H1 (cell line): ENCODE results near the gene ZNF654. TPM values are rescaled to one million over a fixed set of nuclear protein-coding genes. Genes with fewer than 3 reads are reported as not detected.

ENCODE experiments used
- CTCF ChIA-PET: fragments of 300-600 bp; sonication (Branson Sonifier 250); formaldehyde crosslinking; loops from one replicate; lab custom pipeline; 2021; ENCODE audit not compliant: partially characterized antibody; lab: Charles Lee
- POLR2A ChIA-PET: fragments of 300-600 bp; sonication (Branson Sonifier 250); formaldehyde crosslinking; loops from one replicate; lab custom pipeline; 2021; ENCODE audit warnings: inconsistent platforms; ENCODE audit not compliant: partially characterized antibody; lab: Charles Lee
- DNase-seq, 2 experiments: peaks; one replicate each; pipeline versions ENCODE4 v3.0.0 to v3.0.0-alpha.2; 2010 to 2022; ENCODE audit warnings: low spot score in 2 of 2, low read depth in 1 of 2, mixed read lengths in 1 of 2
- FAIRE-seq: peaks from 2 replicates; lab custom pipeline; 2011; peaks lifted over from hg19 to GRCh38; lab: Jason Lieb, UNC
- H2AFZ ChIP-seq: 2 replicates; pipeline ENCODE4 v1.8.1; 2012; ENCODE audit warnings: low read length, inconsistent platforms
- H2AK5ac ChIP-seq: 2 replicates; pipeline ENCODE4 v1.6.1; 2013; ENCODE audit warnings: low read depth, low read length
- H2BK120ac ChIP-seq: replicated peaks from 2 replicates; pipeline ENCODE3; 2013; ENCODE audit warnings: low read depth, low read length, inconsistent platforms
- H2BK12ac ChIP-seq: 2 replicates; pipeline ENCODE4 v1.6.1; 2013; ENCODE audit warnings: low read depth, low read length
- H2BK15ac ChIP-seq: 2 replicates; pipeline ENCODE4 v1.6.1; 2013; ENCODE audit warnings: low read length
- H2BK20ac ChIP-seq: 2 replicates; pipeline ENCODE4 v1.6.1; 2013; ENCODE audit warnings: low read length
- H2BK5ac ChIP-seq: 2 replicates; pipeline ENCODE4 v1.6.1; 2013; ENCODE audit warnings: low read depth, low read length
- H3K14ac ChIP-seq: 2 replicates; pipeline ENCODE4 v1.6.1; 2013; ENCODE audit warnings: inconsistent platforms; ENCODE audit not compliant: insufficient read length
- H3K18ac ChIP-seq: 2 replicates; pipeline ENCODE4 v1.6.1; 2013; ENCODE audit warnings: low read length; ENCODE audit errors: extremely low read depth
- H3K23ac ChIP-seq: 2 replicates; pipeline ENCODE4 v1.6.1; 2013; ENCODE audit warnings: inconsistent platforms; ENCODE audit not compliant: insufficient read length
- H3K23me2 ChIP-seq: 2 replicates; pipeline ENCODE4 v1.6.1; 2013; ENCODE audit warnings: low read depth, low read length
- H3K27ac ChIP-seq: 2 replicates; pipeline ENCODE4 v1.6.1; 2011; ENCODE audit warnings: low read depth, low read length, inconsistent platforms
- H3K27me3 ChIP-seq, 4 experiments: replicated peaks in 1 of 4; 1 replicate in 1 of 4; 2 replicates in 3 of 4; pipeline versions ENCODE4 v1.6.1 to v1.8.1; 2011 to 2013; ENCODE audit warnings: low read length in 3 of 4, mild to moderate bottlenecking in 3 of 4, inconsistent platforms in 2 of 4, mixed read lengths in 2 of 4, moderate library complexity in 1 of 4; ENCODE audit not compliant: control insufficient read depth in 3 of 4, insufficient read depth in 3 of 4; ENCODE audit errors: extremely low read depth in 1 of 4
- H3K36me3 ChIP-seq, 4 experiments: 2 replicates each; pipeline versions ENCODE4 v1.6.1 to v1.8.1; 2011 to 2013; ENCODE audit warnings: mild to moderate bottlenecking in 4 of 4, low read length in 3 of 4, moderate library complexity in 2 of 4, control low read depth in 1 of 4, inconsistent platforms in 1 of 4; ENCODE audit not compliant: insufficient read depth in 4 of 4, control insufficient read depth in 2 of 4
- H3K4ac ChIP-seq: replicated peaks from 2 replicates; pipeline ENCODE3; 2013; ENCODE audit warnings: low read length, low read depth, mixed read lengths, inconsistent platforms; ENCODE audit not compliant: insufficient read length
- H3K4me1 ChIP-seq, 4 experiments: replicated peaks in 1 of 4; 1 replicate in 1 of 4; 2 replicates in 3 of 4; pipeline versions ENCODE4 v1.6.1 to v1.8.1; 2011 to 2013; ENCODE audit warnings: low read length in 3 of 4, inconsistent platforms in 2 of 4, mixed read lengths in 1 of 4; ENCODE audit not compliant: insufficient read depth in 4 of 4, control insufficient read depth in 3 of 4
- H3K4me2 ChIP-seq, 2 experiments: 2 replicates each; pipeline versions ENCODE4 v1.6.1 to v1.8.1; 2011 to 2013; ENCODE audit warnings: low read depth in 2 of 2, low read length in 2 of 2, control low read depth in 1 of 2, inconsistent platforms in 1 of 2, mild to moderate bottlenecking in 1 of 2; ENCODE audit not compliant: insufficient read depth in 1 of 2
- H3K4me3 ChIP-seq, 4 experiments: fragments of 200-600, 300-600 bp in 1 of 4; sonication (generic), shearing (Covaris generic), sonication (Bioruptor Twin) in 1 of 4; 2 replicates each; pipeline versions ENCODE4 v1.5.1 to v1.8.1; 2011 to 2016; ENCODE audit warnings: low read length in 4 of 4, low read depth in 3 of 4, control low read depth in 2 of 4, inconsistent platforms in 2 of 4, mild to moderate bottlenecking in 2 of 4, mixed read lengths in 1 of 4, moderate library complexity in 1 of 4; ENCODE audit not compliant: insufficient read depth in 2 of 4; ENCODE audit errors: extremely low read depth in 1 of 4
- H3K56ac ChIP-seq: replicated peaks from 2 replicates; pipeline ENCODE3; 2013; ENCODE audit warnings: low read depth, mild to moderate bottlenecking, mixed read lengths, low read length, inconsistent platforms; ENCODE audit not compliant: insufficient read length
- H3K79me1 ChIP-seq: 2 replicates; pipeline ENCODE4 v1.6.1; 2013; ENCODE audit warnings: low read depth, low read length, control low read depth
- H3K79me2 ChIP-seq, 2 experiments: 2 replicates each; pipeline versions ENCODE4 v1.6.1 to v1.8.1; 2012 to 2013; ENCODE audit warnings: low read length in 2 of 2, mild to moderate bottlenecking in 2 of 2, inconsistent platforms in 1 of 2; ENCODE audit not compliant: insufficient read depth in 2 of 2, control insufficient read depth in 1 of 2
- H3K9ac ChIP-seq, 4 experiments: replicated peaks in 1 of 4; 1 replicate in 1 of 4; 2 replicates in 3 of 4; pipeline versions ENCODE4 v1.6.1 to v1.8.1; 2011 to 2013; ENCODE audit warnings: low read depth in 3 of 4, low read length in 3 of 4, control low read depth in 2 of 4, mild to moderate bottlenecking in 2 of 4, moderate library complexity in 2 of 4, inconsistent platforms in 1 of 4; ENCODE audit errors: extremely low read depth in 1 of 4
- H3K9me3 ChIP-seq, 2 experiments: 2 replicates each; pipeline versions ENCODE4 v1.6.1 to v1.8.1; 2012 to 2013; ENCODE audit warnings: mild to moderate bottlenecking in 2 of 2, moderate library complexity in 2 of 2, control low read depth in 1 of 2, inconsistent platforms in 1 of 2, low read depth in 1 of 2, low read length in 1 of 2, mixed read lengths in 1 of 2; ENCODE audit not compliant: insufficient read depth in 2 of 2
- H4K20me1 ChIP-seq, 2 experiments: replicated peaks in 1 of 2; 2 replicates each; pipeline versions ENCODE3 to v1.8.1; 2011 to 2013; ENCODE audit warnings: inconsistent platforms in 2 of 2, low read length in 2 of 2, mild to moderate bottlenecking in 1 of 2; ENCODE audit not compliant: insufficient read depth in 2 of 2, control insufficient read depth in 1 of 2
- H4K5ac ChIP-seq: 2 replicates; pipeline ENCODE4 v1.6.1; 2013; ENCODE audit warnings: low read length, low read depth, mixed read lengths, inconsistent platforms; ENCODE audit not compliant: insufficient read length
- H4K8ac ChIP-seq: 2 replicates; pipeline ENCODE4 v1.8.0; 2013; ENCODE audit warnings: mild to moderate bottlenecking, moderate library complexity, low read length, inconsistent platforms; ENCODE audit not compliant: insufficient read depth; ENCODE audit errors: extremely low read depth
- H4K91ac ChIP-seq: replicated peaks from 2 replicates; pipeline ENCODE3; 2013; ENCODE audit warnings: low read length, mixed read lengths, inconsistent platforms; ENCODE audit not compliant: insufficient read length
- ATF2 ChIP-seq: IDR thresholded peaks from 2 replicates; pipeline ENCODE4 v1.6.1; 2012; ENCODE audit warnings: low read length, inconsistent platforms
- BCL11A ChIP-seq, 2 experiments: IDR thresholded peaks; one replicate each; pipeline ENCODE4 v1.6.1; 2011; ENCODE audit warnings: low read depth in 2 of 2, low read length in 2 of 2, mild to moderate bottlenecking in 2 of 2
- EGR1 ChIP-seq: IDR thresholded peaks from 2 replicates; pipeline ENCODE4 v1.6.1; 2011; ENCODE audit warnings: low read depth, low read length, borderline replicate concordance
- EZH2 ChIP-seq: fragments of 200-600 bp; sonication (generic); IDR thresholded peaks from 2 replicates; pipeline ENCODE4 v1.7.1; 2012; ENCODE audit warnings: low read depth, mild to moderate bottlenecking, moderate library complexity, low read length, inconsistent platforms; ENCODE audit not compliant: severe bottlenecking
- HDAC6 ChIP-seq: IDR thresholded peaks from one replicate; pipeline ENCODE4 v1.7.1; 2012; ENCODE audit warnings: low read depth, mild to moderate bottlenecking, inconsistent platforms, low read length, moderate library complexity
- KDM1A ChIP-seq: fragments of 200-600, 300-600 bp; sonication (generic); IDR thresholded peaks from 2 replicates; pipeline ENCODE4 v1.7.1; 2016; ENCODE audit warnings: mild to moderate bottlenecking, low read length, borderline replicate concordance
- NRF1 ChIP-seq: IDR thresholded peaks from 2 replicates; pipeline ENCODE4 v1.6.1; 2011; ENCODE audit warnings: mild to moderate bottlenecking, low read depth, low read length, improper control_type of control experiment
- SP2 ChIP-seq: IDR thresholded peaks from 2 replicates; pipeline ENCODE4 v1.6.1; 2012; ENCODE audit warnings: mild to moderate bottlenecking, low read length, inconsistent platforms
- SP4 ChIP-seq: IDR thresholded peaks from 2 replicates; pipeline ENCODE4 v1.6.1; 2012; ENCODE audit warnings: low read length, inconsistent platforms
- SUZ12 ChIP-seq: fragments of 200-600 bp; sonication (generic); IDR thresholded peaks from 2 replicates; pipeline ENCODE4 v1.6.1; 2012; ENCODE audit warnings: mild to moderate bottlenecking, inconsistent platforms, low read length, moderate library complexity, mixed read lengths
- TCF12 ChIP-seq: IDR thresholded peaks from 2 replicates; pipeline ENCODE4 v1.6.1; 2011; ENCODE audit warnings: low read depth, mild to moderate bottlenecking, low read length
- USF2 ChIP-seq: IDR thresholded peaks from 2 replicates; pipeline ENCODE4 v1.6.1; 2011; ENCODE audit warnings: low read length, improper control_type of control experiment
- WGBS, 2 experiments: shearing (Covaris generic) in 1 of 2; methylation state at CpG; one replicate each; pipeline versions ENCODE4 v1.1.6 to v1.1.7; 2013 to 2015; ENCODE audit warnings: low lambda C conversion rate in 2 of 2, mixed read lengths in 2 of 2, inconsistent platforms in 1 of 2, low coverage in 1 of 2, missing lambda C conversion rate in 1 of 2; ENCODE audit not compliant: insufficient replicate concordance in 2 of 2, insufficient coverage in 1 of 2, insufficient read length in 1 of 2; ENCODE audit errors: extremely low coverage in 1 of 2, missing lambda C conversion rate in 1 of 2; 5-methylcytosine and 5-hydroxymethylcytosine counted together
- polyA plus RNA-seq, 7 experiments: library from polyadenylated mRNA; depleted of rRNA in 3 of 7; stranded (reverse) in 5 of 7; unstranded in 2 of 7; fragments of >200 nt in 5 of 7; fragments of 200-250 nt in 2 of 7; gene quantifications; 1 replicate in 5 of 7; 2 replicates in 1 of 7; 4 replicates in 1 of 7; pipeline versions ENCODE4 v1.2.1 to v1.2.3, GENCODE V29; 2011 to 2013; ENCODE audit warnings: missing spikeins in 2 of 7, mixed read lengths in 2 of 7
- total RNA-seq: library from RNA; stranded (reverse); fragmentation: NEBNext Ultra II Directional; extraction: Animal tissue kit (Norgen Biotek cat#: 25700); gene quantifications from 2 replicates; pipeline ENCODE4 v1.2.1, GENCODE V29; 2021

The ZNF654 gene
- total and polyA plus RNA-seq, 2 of the 8 experiments (the other 6 are each of a cell fraction or from before 2014, with no cell fraction given), result 0.47 to 5.3 TPM

- no peak overlapping the region for H2AK5ac ChIP-seq
- H3K23ac ChIP-seq, result no peak overlapping the region
- no peaks in the 10 kb centered on the region for H3K4me1 ChIP-seq
- no peaks in the 10 kb centered on the region for H3K27me3 ChIP-seq
- H4K8ac ChIP-seq, result no peak overlapping the region
- no peak overlapping the region for H2BK15ac ChIP-seq
- no peak overlapping the region for H3K27ac ChIP-seq
- H2BK5ac ChIP-seq, result no peak overlapping the region
- ChIA-PET POLR2A (no interaction called here), CTCF (interaction anchor here (1.4 kb wide), 1 partner anchor 20 kb away, joined by 4 read pairs; no protein-coding TSS in a partner anchor)
- H3K23me2 ChIP-seq, result no peaks in the 10 kb centered on the region
- no peak overlapping the region for H3K4me3 ChIP-seq
- no peak overlapping the region for H2AFZ ChIP-seq
- peaks cover 0 to 3% (median 0%) of the 10 kb centered on the region in 4 experiments; a peak in 2 of 8 replicates for H3K36me3 ChIP-seq
- DNase-seq (no peak), FAIRE-seq (no peak)
- no peak overlapping the region for H2BK20ac ChIP-seq
- H3K14ac ChIP-seq, result no peak overlapping the region
- H3K79me1 ChIP-seq, result no peaks in the 10 kb centered on the region
- 90% methylated on average over 1 of the region's 1 CpG; no CpG with 5 or more reads in 1 of the 2 experiments for WGBS, 2 experiments
- H2BK12ac ChIP-seq, result no peak overlapping the region
- no peak overlapping the region for H3K4me2 ChIP-seq
- no peak overlapping the region for H4K5ac ChIP-seq
- H4K20me1 ChIP-seq, result peaks cover 0 to 1% of the 10 kb centered on the region in 2 experiments
- H3K4ac ChIP-seq, result no peak overlapping the region
- no peak overlapping the region for H3K56ac ChIP-seq
- H3K18ac ChIP-seq, result no peak overlapping the region
- no peak overlapping the region for H3K9ac ChIP-seq
- H3K9me3 ChIP-seq, result no peaks in the 10 kb centered on the region
- H3K79me2 ChIP-seq, result peaks cover 0 to 3% of the 10 kb centered on the region in 2 experiments; a peak in 2 of 4 replicates
- no peak overlapping the region for H4K91ac ChIP-seq
- no peak overlapping the region for H2BK120ac ChIP-seq
- TF ChIP-seq NRF1, result no peak
- no peak for TF ChIP-seq HDAC6
- TF ChIP-seq SUZ12, result no peak
- TF ChIP-seq SP2, result no peak
- no peak for TF ChIP-seq TCF12
- TF ChIP-seq EZH2, result no peak
- no peak for TF ChIP-seq SP4
- TF ChIP-seq USF2, result no peak
- no peak for TF ChIP-seq EGR1
- TF ChIP-seq BCL11A (IDR thresholded peaks at IDR 0.05; ENCODE audit: low read depth in 2 of 2, low read length in 2 of 2), result no peak
- no peak for TF ChIP-seq KDM1A
- TF ChIP-seq ATF2, result no peak
These were observed 34.2 kb downstream of the ZNF654 start for GRCh38 chr3:88093266-88093665.
